Sigmoid colon (tissue), 7 donors: ENCODE measurements around the gene SSB. TPM values are rescaled to one million over a fixed set of nuclear protein-coding genes. Genes with fewer than 3 reads are reported as not detected.
"Not testable (repeated sequence)": the region's sequence is repeated elsewhere in the genome, so short reads cannot be mapped to it uniquely, and the experiment has no call there.

Experiments
- DNase-seq: peaks from one replicate; pipeline ENCODE4 v3.0.0-alpha.2; 2019
- H3K27ac ChIP-seq, 4 donors: fragments of 200-600 bp; sonication (generic); one replicate each; pipeline ENCODE4 v1.5.1; 2016 to 2019; ENCODE audit warnings: mild to moderate bottlenecking in 1 of 4
- H3K27me3 ChIP-seq, 3 donors: fragments of 200-600 bp; sonication (generic); one replicate each; pipeline ENCODE4 v1.5.1; 2019; ENCODE audit warnings: mild to moderate bottlenecking in 1 of 3
- H3K36me3 ChIP-seq, 4 donors: fragments of 200-600 bp; sonication (generic); one replicate each; pipeline ENCODE4 v1.5.1; 2016 to 2019
- H3K4me1 ChIP-seq, 4 donors: fragments of 200-600 bp; sonication (generic); one replicate each; pipeline ENCODE4 v1.5.1; 2017 to 2019
- H3K4me3 ChIP-seq, 4 donors: fragments of 200-600 bp; sonication (generic); one replicate each; pipeline ENCODE4 v1.5.1; 2017 to 2019; ENCODE audit warnings: mild to moderate bottlenecking in 2 of 4, moderate library complexity in 1 of 4
- H3K9me3 ChIP-seq, 4 donors: fragments of 200-600 bp in 3 of 4; sonication (generic) in 3 of 4; one replicate each; pipeline versions ENCODE4 v1.5.1 to v1.6.1; 2013 to 2019
- CTCF ChIP-seq, 4 experiments: fragments of 450-650 bp in 3 of 4; fragments of 200-600 bp in 1 of 4; IDR thresholded peaks; one replicate each; pipeline ENCODE4 v1.5.1; 2016 to 2019; ENCODE audit warnings: antibody characterized with exemption in 4 of 4, mild to moderate bottlenecking in 3 of 4, moderate library complexity in 2 of 4
- EP300 ChIP-seq, 4 donors: sonication (generic); formaldehyde crosslinking; IDR thresholded peaks; one replicate each; pipeline ENCODE4 v1.6.1; 2017; ENCODE audit warnings: antibody characterized with exemption in 4 of 4
- POLR2A ChIP-seq, 2 donors: fragments of 450-650 bp; IDR thresholded peaks; one replicate each; pipeline ENCODE4 v1.6.1; 2016; ENCODE audit warnings: antibody characterized with exemption in 2 of 2, mild to moderate bottlenecking in 2 of 2, moderate library complexity in 2 of 2
- POLR2AphosphoS5 ChIP-seq, 4 donors: sonication (generic); formaldehyde crosslinking; IDR thresholded peaks; one replicate each; pipeline ENCODE4 v1.6.1; 2017; ENCODE audit warnings: antibody characterized with exemption in 4 of 4
- WGBS, 2 donors: extraction: QIAGEN DNeasy Blood & Tissue Kit; methylation state at CpG; one replicate each; pipeline ENCODE4 v1.1.7; 2013; 5-methylcytosine and 5-hydroxymethylcytosine counted together
- intact Hi-C: fragments of 100-400 bp; cut with DNase I; formaldehyde crosslinking; loops from one replicate; pipeline ENCODE4 v1.15.1; 2023
- polyA plus RNA-seq, 3 donors: library from polyadenylated mRNA; stranded (reverse); fragments of 200-250 nt; gene quantifications; one replicate each; pipeline ENCODE4 v1.2.3, GENCODE V29; 2013
- total RNA-seq, 4 donors: library from RNA; depleted of rRNA; stranded (reverse); fragments of >200 nt; gene quantifications; one replicate each; pipeline ENCODE4 v1.1.0, GENCODE V29; 2016
- donor health status: healthy with polysubstance abuse.
- donor health status: Bipolar disorder and iron deficiency.
- donor health status: healthy.

SSB gene
- total and polyA plus RNA-seq, 7 donors, result 55.0 to 126 (median 71.7) TPM

- intact Hi-C loops, result no loop called here
- WGBS, 2 donors, result 92 to 95% methylated on average over 1 of the region's 1 CpG
- DNase-seq, result no peak
- no peaks in the 10 kb centered on the region for H3K27me3 ChIP-seq
- H3K4me3 ChIP-seq, result no peak overlapping the region
- no peaks in the 10 kb centered on the region for H3K36me3 ChIP-seq
- TF ChIP-seq EP300 (IDR thresholded peaks at IDR 0.05) (no peak), CTCF (IDR thresholded peaks at IDR 0.05) (no peak), POLR2A (IDR thresholded peaks at IDR 0.05) (no peak), POLR2AphosphoS5 (IDR thresholded peaks at IDR 0.05) (no peak)
- no peaks in the 10 kb centered on the region for H3K9me3 ChIP-seq
- H3K27ac ChIP-seq, result no peak overlapping the region
- peaks cover 0 to 74% (median 38%) of the 10 kb centered on the region in 4 donors for H3K4me1 ChIP-seq
Measured at GRCh38 chr2:169834401-169834800, 35.7 kb downstream of the SSB start.

- Histone ChIP-seq H3K9me3 (no peaks in the 10 kb centered on the region), H3K36me3 (peaks cover 0 to 9% (median 0%) of the 10 kb centered on the region in 4 donors), H3K4me1 (peaks cover 0 to 57% (median 33%) of the 10 kb centered on the region in 4 donors), H3K4me3 (no peak overlapping the region), H3K27ac (no peak overlapping the region), H3K27me3 (no peaks in the 10 kb centered on the region)
- 95 to 97% methylated on average over 2 of the region's 2 CpGs for WGBS, 2 donors
- no peak for DNase-seq
- intact Hi-C loops, result no loop called here
- TF ChIP-seq POLR2A (IDR thresholded peaks at IDR 0.05) (no peak), EP300 (IDR thresholded peaks at IDR 0.05) (no peak)
Measured at GRCh38 chr2:169838743-169839489, 40.2 kb downstream of the SSB start.

GRCh38 chr2:169839954-169840746, 41.5 kb downstream of the SSB start:
- 46 to 85% methylated on average over 10 of the region's 10 CpGs for WGBS, 2 donors
- H3K9me3 ChIP-seq, result no peaks in the 10 kb centered on the region
- TF ChIP-seq EP300 (IDR thresholded peaks at IDR 0.05), result no peak
- no peak for TF ChIP-seq POLR2AphosphoS5 (IDR thresholded peaks at IDR 0.05)
- no peak for TF ChIP-seq CTCF (IDR thresholded peaks at IDR 0.05)
- no peak for TF ChIP-seq POLR2A (IDR thresholded peaks at IDR 0.05)
- no peak for DNase-seq
- H3K27me3 ChIP-seq, result no peaks in the 10 kb centered on the region
- peaks cover 0 to 9% (median 0%) of the 10 kb centered on the region in 4 donors for H3K36me3 ChIP-seq
- peak overlapping the region in 1 of 4 donors; percentile 23 for H3K27ac ChIP-seq
- H3K4me3 ChIP-seq, result no peak overlapping the region
- H3K4me1 ChIP-seq, result peaks cover 0 to 45% (median 28%) of the 10 kb centered on the region in 4 donors
- intact Hi-C loops, result no loop called here

- DNase-seq, result no peak
- TF ChIP-seq CTCF (IDR thresholded peaks at IDR 0.05) (no peak), POLR2A (IDR thresholded peaks at IDR 0.05) (no peak), POLR2AphosphoS5 (IDR thresholded peaks at IDR 0.05) (no peak), EP300 (IDR thresholded peaks at IDR 0.05) (no peak)
- Histone ChIP-seq H3K4me3 (no peak overlapping the region), H3K4me1 (peaks cover 0 to 40% (median 28%) of the 10 kb centered on the region in 4 donors), H3K27me3 (no peaks in the 10 kb centered on the region), H3K27ac (peak overlapping the region in 1 of 4 donors; percentile 13), H3K9me3 (no peaks in the 10 kb centered on the region), H3K36me3 (peaks cover 0 to 9% (median 0%) of the 10 kb centered on the region in 4 donors)
- WGBS, 2 donors, result 60 to 87% methylated on average over 2 of the region's 2 CpGs
- intact Hi-C loops, result no loop called here
Measured at GRCh38 chr2:169840747-169841142, 42.1 kb downstream of the SSB start.

- H3K9me3 ChIP-seq, H3K4me3 ChIP-seq, H3K27ac ChIP-seq, intact Hi-C loops, DNase-seq, H3K27me3 ChIP-seq, H3K36me3 ChIP-seq: not testable (repeated sequence)
- 96 to 99% methylated on average over 21 of the region's 24 CpGs for WGBS, 2 donors
- H3K4me1 ChIP-seq, result peaks cover 0 to 43% (median 35%) of the 10 kb centered on the region in 4 donors
Measured at GRCh38 chr2:169841625-169842024, 43.0 kb downstream of the SSB start.
